ENCODE measurements around the gene HS3ST6.
"Not testable (repeated sequence)": the region's sequence is repeated elsewhere in the genome, so short reads cannot be mapped to it uniquely, and the experiment has no call there.

HS3ST6 gene

GRCh38 chr16:1946495-1947368, 28.5 kb upstream of the HS3ST6 start:
- DNase-seq = no peak

GRCh38 chr16:1945559-1946391, 27.6 kb upstream of the HS3ST6 start:
- no peak for DNase-seq

GRCh38 chr16:1944612-1945199, 26.5 kb upstream of the HS3ST6 start:
- DNase-seq = no peak

- DNase-seq = peak; percentile 99 to 100
Observed at GRCh38 chr16:1942810-1943726, 24.9 kb upstream of the HS3ST6 start, which contains the start of gene MSRB1. MSRB1 (minus strand) TSS chr16:1943199; CDS start chr16:1943156, 43 bp downstream.

GRCh38 chr16:1942047-1942809, 24.0 kb upstream of the HS3ST6 start:
- DNase-seq = no peak

GRCh38 chr16:1941162-1942046, 23.2 kb upstream of the HS3ST6 start:
- no peak for DNase-seq

- DNase-seq = no peak
Observed at GRCh38 chr16:1940273-1941161, 22.3 kb upstream of the HS3ST6 start.

GRCh38 chr16:1939833-1940232, 21.6 kb upstream of the HS3ST6 start:
- DNase-seq = not testable (repeated sequence)

- no peak for DNase-seq
Observed at GRCh38 chr16:1938910-1939309, 20.7 kb upstream of the HS3ST6 start.

GRCh38 chr16:1938316-1938715, 20.1 kb upstream of the HS3ST6 start:
- no peak for DNase-seq

- no peak for DNase-seq
Observed at GRCh38 chr16:1936945-1937479, 18.8 kb upstream of the HS3ST6 start.

GRCh38 chr16:1933097-1933661, 15.0 kb upstream of the HS3ST6 start:
- no peak for DNase-seq

- no peak for DNase-seq
Observed at GRCh38 chr16:1932050-1933028, 14.1 kb upstream of the HS3ST6 start.

- DNase-seq = no peak
Observed at GRCh38 chr16:1930338-1930720, 12.1 kb upstream of the HS3ST6 start.

GRCh38 chr16:1929578-1930337, 11.5 kb upstream of the HS3ST6 start:
- peak; percentile 86 to 92 for DNase-seq

GRCh38 chr16:1929105-1929504, 10.9 kb upstream of the HS3ST6 start:
- DNase-seq = no peak

GRCh38 chr16:1926271-1926670, 8.1 kb upstream of the HS3ST6 start:
- DNase-seq = no peak
